Measurements from ENCODE around the gene FOXQ1.

The FOXQ1 gene

GRCh38 chr6:1291381-1291780, 20.5 kb upstream of the FOXQ1 start:
- no peak for TF ChIP-seq CTCF (IDR thresholded peaks at IDR 0.05; ENCODE audit: low read depth, low read length)
- no peak overlapping the region for H3K4me3 ChIP-seq (replicated peaks in 1 of 2; ENCODE audit: low read depth in 2 of 2, low read length in 2 of 2)
- DNase-seq (ENCODE audit: low read depth in 2 of 2): no peak

GRCh38 chr6:1295420-1295819, 16.5 kb upstream of the FOXQ1 start:
- H3K4me3 ChIP-seq (replicated peaks in 1 of 2; ENCODE audit: low read depth in 2 of 2, low read length in 2 of 2): no peak overlapping the region
- no peak for DNase-seq (ENCODE audit: low read depth in 2 of 2)
- TF ChIP-seq CTCF (IDR thresholded peaks at IDR 0.05; ENCODE audit: low read depth, low read length): no peak

- no peak for DNase-seq (ENCODE audit: low read depth in 2 of 2)
- no peak for TF ChIP-seq CTCF (IDR thresholded peaks at IDR 0.05; ENCODE audit: low read depth, low read length)
- H3K4me3 ChIP-seq (replicated peaks in 1 of 2; ENCODE audit: low read depth in 2 of 2, low read length in 2 of 2): no peak overlapping the region
Observed at GRCh38 chr6:1296079-1296478, 15.8 kb upstream of the FOXQ1 start.

GRCh38 chr6:1296542-1296941, 15.4 kb upstream of the FOXQ1 start:
- no peak for DNase-seq (ENCODE audit: low read depth in 2 of 2)
- no peak for TF ChIP-seq CTCF (IDR thresholded peaks at IDR 0.05; ENCODE audit: low read depth, low read length)
- H3K4me3 ChIP-seq (replicated peaks in 1 of 2; ENCODE audit: low read depth in 2 of 2, low read length in 2 of 2): no peak overlapping the region

- no peak for DNase-seq (ENCODE audit: low read depth in 2 of 2)
- TF ChIP-seq CTCF (IDR thresholded peaks at IDR 0.05; ENCODE audit: low read depth, low read length): no peak
- no peak overlapping the region for H3K4me3 ChIP-seq (replicated peaks in 1 of 2; ENCODE audit: low read depth in 2 of 2, low read length in 2 of 2)
Observed at GRCh38 chr6:1297746-1298145, 14.2 kb upstream of the FOXQ1 start.

- no peak for TF ChIP-seq CTCF (IDR thresholded peaks at IDR 0.05; ENCODE audit: low read depth, low read length)
- H3K4me3 ChIP-seq (replicated peaks in 1 of 2; ENCODE audit: low read depth in 2 of 2, low read length in 2 of 2): no peak overlapping the region
- DNase-seq (ENCODE audit: low read depth in 2 of 2): no peak
Observed at GRCh38 chr6:1298768-1299167, 13.1 kb upstream of the FOXQ1 start.

- no peak overlapping the region for H3K4me3 ChIP-seq (replicated peaks in 1 of 2; ENCODE audit: low read depth in 2 of 2, low read length in 2 of 2)
- no peak for TF ChIP-seq CTCF (IDR thresholded peaks at IDR 0.05; ENCODE audit: low read depth, low read length)
- no peak for DNase-seq (ENCODE audit: low read depth in 2 of 2)
Observed at GRCh38 chr6:1306133-1306532, 5.8 kb upstream of the FOXQ1 start.
